ENCODE results near the gene DNAJC24. TPM values are rescaled to one million over a fixed set of nuclear protein-coding genes. Genes with fewer than 3 reads are reported as not detected.

The DNAJC24 gene
- total RNA-seq, 1 experiment from 2014 or later, result 18.3 TPM

GRCh38 chr11:31355817-31356216 is 13.8 kb upstream of the DNAJC24 start (continued):
- TF ChIP-seq ELF1 (IDR thresholded peaks at IDR 0.05; ENCODE audit: borderline replicate concordance, low read depth), result no peak

DNA sequence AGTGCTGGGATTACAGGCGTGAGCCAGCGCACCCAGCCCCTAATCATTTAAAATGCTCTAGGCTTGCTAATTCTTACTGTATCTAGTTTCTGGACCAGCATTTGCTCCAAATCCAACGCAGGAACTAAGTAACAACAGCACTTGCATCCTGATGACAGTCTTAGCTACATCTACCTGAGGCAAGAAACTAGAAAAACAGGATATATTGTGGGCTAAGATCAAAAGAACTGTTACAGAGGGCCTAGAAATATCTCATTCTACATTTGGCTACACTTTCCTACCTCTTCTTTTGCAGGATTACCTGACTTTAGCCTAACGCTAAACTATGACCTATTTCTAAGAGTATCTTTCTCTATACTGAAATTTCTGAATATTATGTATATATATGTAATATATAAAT is 7.9 kb upstream of the DNAJC24 start:
- BruUV-seq (replicated peaks), result no TSS peak
- ChIA-PET POLR2A (no interaction called here), RAD21 (ENCODE audit: low non-redundant PET in 1 of 2, low total read pairs in 2 of 2, uncharacterized antibody in 2 of 2, unreplicated experiment in 2 of 2) (no interaction called here), CTCF (no interaction called here)
- Histone ChIP-seq H3K9ac (ENCODE audit: low read length) (no peak overlapping the region), H3K9me2 (ENCODE audit: insufficient read depth) (no peaks in the 10 kb centered on the region), H3K4me1 (ENCODE audit: control insufficient read depth in 1 of 2, insufficient read depth in 2 of 2, low read length in 2 of 2) (no peaks in the 10 kb centered on the region), H3K4me3 (replicated peaks in 1 of 2; ENCODE audit: low read depth in 1 of 2, low read length in 2 of 2) (no peak overlapping the region), H2AFZ (ENCODE audit: low read depth, low read length, poor library complexity, severe bottlenecking) (no peak overlapping the region), H3K36me3 (ENCODE audit: control insufficient read depth in 1 of 2, insufficient read depth in 2 of 2, low read length in 2 of 2) (no peaks in the 10 kb centered on the region), H3K27ac (ENCODE audit: low read depth, low read length) (no peak overlapping the region), H3K27me3 (ENCODE audit: insufficient read depth, low read length) (no peaks in the 10 kb centered on the region), H3K4me2 (ENCODE audit: low read length) (no peak overlapping the region), H3K9me3 (ENCODE audit: control insufficient read depth in 1 of 2, insufficient read depth in 1 of 2, low read depth in 1 of 2, low read length in 2 of 2) (no peaks in the 10 kb centered on the region), H3K79me2 (ENCODE audit: insufficient read depth, low read length) (no peaks in the 10 kb centered on the region), H4K20me1 (ENCODE audit: insufficient read depth) (no peaks in the 10 kb centered on the region)
- DNase-seq (ENCODE audit: low read depth, low spot score) (no peak), ATAC-seq (no peak)
- intact Hi-C loops (cut with micrococcal nuclease), result no loop called here
- TF ChIP-seq ATF3 (IDR thresholded peaks at IDR 0.05) (no peak), REST (IDR thresholded peaks at IDR 0.05; ENCODE audit: low read depth) (no peak), EZH2phosphoT487 (IDR thresholded peaks at IDR 0.05; ENCODE audit: borderline replicate concordance) (no peak), SIN3A (IDR thresholded peaks at IDR 0.05; ENCODE audit: low read depth) (no peak), POLR2A (IDR thresholded peaks at IDR 0.05; ENCODE audit: borderline replicate concordance, extremely low read depth, insufficient read depth, insufficient read length) (no peak), SRF (IDR thresholded peaks at IDR 0.05; ENCODE audit: low read depth) (no peak), POLR2AphosphoS5 (IDR thresholded peaks at IDR 0.05; ENCODE audit: low read depth, low read length) (no peak), CTCF (IDR thresholded peaks at IDR 0.05 in 2 of 3, conservative IDR thresholded peaks at IDR 0.05 in 1 of 3; ENCODE audit: borderline replicate concordance in 1 of 3, insufficient read depth in 1 of 3, low read depth in 2 of 3, low read length in 2 of 3) (no peak), CBX3 (IDR thresholded peaks at IDR 0.05; ENCODE audit: low read depth) (no peak)
- TF ChIP-seq, protein P1, sequence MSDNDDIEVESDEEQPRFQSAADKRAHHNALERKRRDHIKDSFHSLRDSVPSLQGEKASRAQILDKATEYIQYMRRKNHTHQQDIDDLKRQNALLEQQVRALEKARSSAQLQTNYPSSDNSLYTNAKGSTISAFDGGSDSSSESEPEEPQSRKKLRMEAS (IDR thresholded peaks at IDR 0.05), result no peak
